Muscle of back (tissue), 11 donors: ENCODE measurements around the gene UVRAG. TPM values are rescaled to one million over a fixed set of nuclear protein-coding genes. Genes with fewer than 3 reads are reported as not detected.
"Not testable (repeated sequence)": the region's sequence is repeated elsewhere in the genome, so short reads cannot be mapped to it uniquely, and the experiment has no call there.

Experiments used
- DNase-seq, 3 donors: peaks; one replicate each; pipeline versions ENCODE4 v3.0.0 to v3.0.0-alpha.2; 2013
- polyA plus RNA-seq, 10 donors: library from polyadenylated mRNA; unstranded; fragments of 120-200 nt; gene quantifications; one replicate each; pipeline ENCODE4 v1.2.1, GENCODE V29; 2013; ENCODE audit not compliant: insufficient read length in 10 of 10

Gene UVRAG
- polyA plus RNA-seq, 10 donors: 7.6 to 11.1 (median 9.7) TPM

DNA sequence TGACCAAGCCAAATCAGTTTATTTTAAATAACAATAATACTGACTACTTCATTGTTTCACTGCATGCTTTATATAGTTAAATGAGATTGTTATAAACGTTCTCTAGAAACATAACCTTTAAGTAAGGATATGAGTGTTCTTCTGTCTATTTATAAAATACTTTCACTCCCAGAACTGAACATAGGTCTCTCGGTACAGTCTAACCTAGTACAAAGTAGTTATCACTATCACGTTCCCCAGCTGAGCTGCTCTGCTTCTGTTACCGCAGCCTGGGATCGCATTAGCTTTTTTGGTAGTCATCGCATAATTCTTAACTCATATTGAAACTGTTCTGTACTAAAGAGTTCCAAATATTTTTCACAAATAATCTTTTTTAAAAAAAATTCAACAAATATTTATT is 247.7 kb downstream of the UVRAG start:
- no peak for DNase-seq

DNA sequence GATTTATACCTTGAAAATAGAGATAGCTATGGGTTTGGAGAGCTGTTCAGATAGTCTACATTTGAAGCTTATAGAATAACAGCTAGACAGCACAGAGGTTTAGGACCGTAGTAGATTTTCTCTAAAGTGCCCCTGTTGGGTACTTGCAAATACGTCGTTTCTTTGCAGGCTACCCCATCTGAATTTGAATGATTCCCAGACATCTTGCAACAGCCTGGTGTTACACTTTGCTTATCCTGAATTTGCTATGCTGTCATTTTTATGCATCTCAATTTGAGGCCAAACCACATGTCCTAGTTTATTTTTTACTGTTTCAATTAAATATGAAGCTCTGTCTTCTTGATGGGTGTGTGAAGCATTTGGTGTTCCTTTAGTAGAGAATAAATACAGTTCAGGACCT is 249.2 kb downstream of the UVRAG start:
- DNase-seq: no peak

DNA sequence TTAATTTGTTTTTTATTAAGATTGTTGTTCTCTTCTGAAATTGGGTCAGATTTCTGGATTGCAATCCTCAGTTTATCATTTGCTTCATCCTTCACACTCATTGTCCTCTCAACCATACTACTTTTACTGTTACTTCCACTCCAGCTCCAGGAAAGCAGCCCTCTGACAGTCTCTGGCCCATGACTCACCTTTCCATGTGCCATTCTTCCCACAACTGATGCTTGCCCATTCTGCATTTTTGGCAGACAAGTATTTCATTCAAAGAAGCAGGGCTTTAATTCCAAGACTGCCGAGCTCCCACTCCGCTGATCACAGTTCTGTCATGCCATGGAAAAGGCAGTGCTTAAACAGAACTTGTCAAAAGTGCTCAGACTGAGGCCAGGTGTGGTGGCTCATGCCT is 252.1 kb downstream of the UVRAG start:
- DNase-seq: no peak

DNA sequence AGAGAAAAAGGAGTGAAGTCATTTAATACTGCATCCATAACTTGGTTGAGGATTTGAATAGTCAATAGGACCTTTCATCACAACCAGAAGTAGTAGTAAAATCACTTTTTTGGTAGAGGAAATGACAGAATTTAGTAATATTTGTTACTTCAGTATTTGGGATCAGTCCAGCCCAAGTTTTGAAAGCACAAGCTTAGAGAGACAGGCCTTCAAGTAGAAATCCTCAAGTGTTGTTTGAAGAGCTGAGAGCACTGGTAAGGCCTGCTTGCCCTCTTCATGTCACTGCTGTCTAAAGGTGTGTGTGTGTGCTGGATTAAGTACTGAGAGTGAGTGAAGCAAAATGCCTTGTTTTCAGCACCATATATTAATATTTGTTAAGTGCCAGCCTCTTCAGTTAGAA is 254.0 kb downstream of the UVRAG start:
- DNase-seq: no peak

DNA sequence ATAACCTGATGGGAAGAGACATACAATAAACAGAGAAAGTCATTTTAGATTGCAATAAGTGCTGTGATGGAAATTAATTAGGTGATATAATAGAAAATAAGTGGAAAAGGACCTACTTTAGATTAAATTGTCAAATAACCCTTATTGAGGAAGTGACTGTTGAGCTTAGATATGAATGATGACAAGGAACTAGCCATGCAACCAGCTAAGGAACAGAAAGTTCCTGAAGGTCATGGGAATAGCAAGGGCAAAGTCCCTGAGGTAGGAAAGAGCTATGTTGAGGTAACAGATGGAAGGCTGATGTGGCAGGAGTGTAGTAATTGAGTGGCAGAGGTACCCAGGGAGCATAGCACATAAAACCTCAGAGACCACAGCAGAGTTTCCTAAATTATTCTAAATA is 256.1 kb downstream of the UVRAG start:
- DNase-seq: no peak

DNA sequence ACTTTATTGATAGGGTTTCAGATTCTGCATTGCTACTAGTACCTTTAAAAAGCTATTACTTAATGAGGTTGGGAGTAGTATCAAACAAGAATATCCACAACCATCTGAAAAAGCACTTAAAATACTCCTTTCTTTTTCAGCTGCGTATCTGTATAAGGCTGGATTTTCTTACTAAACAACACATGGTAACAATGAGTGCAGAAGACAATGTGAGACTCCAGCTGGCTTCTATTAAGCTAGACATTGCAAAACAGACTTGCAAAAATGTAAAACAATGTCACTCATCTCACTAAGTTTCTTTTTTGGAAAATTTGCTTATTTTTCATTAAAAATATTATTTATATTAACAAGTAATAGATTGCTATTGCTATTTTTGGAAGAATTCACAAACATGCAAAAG is 258.7 kb downstream of the UVRAG start:
- peak; percentile 67 to 83 (median 74) for DNase-seq

DNA sequence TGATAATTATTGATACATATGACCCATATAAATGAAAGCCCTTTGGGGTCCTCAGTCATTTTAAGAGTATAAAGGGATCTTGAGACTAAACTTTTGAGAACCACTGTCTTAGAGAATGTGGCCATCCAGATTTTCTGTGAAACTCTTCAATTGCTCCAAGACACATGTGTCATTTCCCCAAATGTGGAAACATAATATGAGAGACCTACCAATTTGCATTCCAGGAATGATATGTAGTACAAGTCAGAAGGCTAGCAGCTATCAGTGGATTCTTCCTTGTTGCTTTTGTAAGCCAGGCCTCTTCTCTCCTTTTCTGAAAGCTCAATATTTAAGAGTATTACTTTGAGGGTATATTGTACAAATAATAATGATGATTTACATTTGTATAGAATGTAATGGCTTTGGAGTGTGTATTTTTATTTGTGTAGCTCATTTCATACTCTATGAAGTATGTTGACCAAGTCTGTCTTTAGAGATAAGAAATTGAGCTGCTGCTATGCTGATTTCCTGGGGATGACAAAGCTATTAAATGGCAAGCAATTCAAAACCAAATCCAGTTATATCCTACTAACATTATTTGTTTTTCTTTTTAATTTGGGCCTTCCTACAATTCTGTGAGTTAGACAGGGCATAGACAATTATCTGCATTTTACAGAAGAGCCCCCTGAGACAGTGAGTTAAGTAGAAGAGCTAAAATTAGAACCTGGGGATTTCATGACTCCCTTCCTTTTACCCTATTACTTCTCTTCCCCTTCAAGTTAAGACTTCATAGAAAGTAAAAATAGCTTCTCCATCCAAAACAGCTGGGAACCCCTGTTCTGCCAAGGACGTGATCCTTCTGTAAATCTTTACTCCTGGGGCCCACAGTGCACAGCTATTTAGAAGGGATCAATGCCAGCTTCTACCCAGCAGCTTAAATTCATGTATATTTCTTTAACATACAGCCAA is 259.4 kb downstream of the UVRAG start:
- DNase-seq: peak; percentile 50 to 73 (median 59)

DNA sequence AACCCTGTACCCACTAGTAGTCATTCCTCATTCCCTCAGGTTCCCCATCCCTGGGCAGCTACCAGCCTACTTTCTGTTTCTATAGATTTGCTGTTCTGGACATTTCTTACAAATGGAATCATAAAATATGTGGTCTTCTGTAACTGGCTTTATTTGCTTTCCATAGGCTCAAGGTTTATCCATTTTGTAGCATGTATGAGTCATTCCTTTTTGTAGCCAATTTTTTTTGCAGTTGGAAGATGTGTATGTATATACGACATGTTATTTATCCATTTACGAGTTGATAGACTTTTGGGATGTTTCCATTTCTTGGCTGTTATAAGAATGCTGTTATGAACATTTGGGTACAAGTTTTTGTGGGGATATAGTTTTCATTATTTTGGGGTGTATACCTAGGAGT is 260.7 kb downstream of the UVRAG start:
- DNase-seq: peak in 2 of 3 donors; percentile 22 to 46

DNA sequence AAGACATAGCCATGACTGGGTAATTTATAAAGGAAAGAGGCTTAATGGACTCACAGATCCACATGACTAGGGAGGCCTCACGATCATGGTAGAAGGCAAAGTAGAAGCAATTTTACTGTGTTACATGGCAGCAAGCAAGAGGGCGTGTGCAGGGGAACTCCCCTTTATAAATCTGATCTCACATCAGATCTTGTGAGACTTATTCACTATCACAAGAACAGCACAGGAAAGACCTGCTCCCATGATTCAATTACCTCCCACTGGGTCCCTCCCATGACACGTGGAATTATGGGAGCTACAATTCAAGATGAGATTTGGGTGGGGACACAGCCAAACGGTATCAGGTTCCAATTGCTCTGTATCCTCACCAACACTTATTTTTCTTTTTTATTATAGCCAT is 261.2 kb downstream of the UVRAG start:
- not testable (repeated sequence) for DNase-seq

DNA sequence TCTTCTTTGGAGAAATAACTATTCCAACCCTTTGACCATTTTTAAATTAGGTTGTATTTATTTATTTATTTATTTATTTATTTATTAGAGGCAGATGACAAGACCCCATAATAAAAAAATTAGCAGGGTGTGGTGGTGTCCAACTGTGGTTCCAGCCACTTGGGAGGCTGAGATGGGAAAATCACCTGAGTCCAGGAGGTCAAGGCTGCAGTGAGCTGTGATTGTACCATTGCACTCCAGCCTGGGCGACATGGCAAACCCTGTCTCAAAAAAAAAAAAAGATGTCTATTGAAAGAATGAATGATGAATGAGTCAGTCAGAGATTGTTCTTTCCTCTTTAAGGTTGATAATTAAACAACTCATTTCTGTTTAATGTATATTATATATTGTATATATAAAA is 261.7 kb downstream of the UVRAG start:
- DNase-seq: no peak

DNA sequence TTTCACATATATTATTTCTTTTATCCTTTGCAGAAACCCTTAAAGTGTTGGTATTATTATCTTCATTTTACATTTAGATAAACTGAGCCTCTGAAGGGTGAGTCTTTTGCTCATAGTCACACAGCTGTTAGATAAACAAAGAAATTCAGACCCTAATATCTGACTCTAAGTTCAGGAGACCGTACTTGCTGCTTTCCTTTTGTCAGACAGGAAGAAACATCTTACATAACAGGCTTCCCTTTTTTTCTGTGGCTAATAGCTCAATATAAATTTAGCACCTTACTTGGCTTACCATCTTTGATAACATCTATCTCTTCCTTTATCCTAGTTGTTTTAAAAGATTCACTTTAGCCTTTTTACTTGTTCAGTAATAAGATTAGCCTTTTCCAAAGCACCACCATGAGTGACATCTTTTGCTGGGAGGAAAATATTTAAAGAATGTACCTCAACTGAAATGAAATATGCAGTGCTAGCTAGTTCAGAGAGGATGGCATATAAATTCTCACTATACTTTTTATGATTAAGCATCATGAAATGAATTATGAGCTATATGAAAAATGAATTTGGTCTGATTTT is 262.7 kb downstream of the UVRAG start:
- no peak for DNase-seq

DNA sequence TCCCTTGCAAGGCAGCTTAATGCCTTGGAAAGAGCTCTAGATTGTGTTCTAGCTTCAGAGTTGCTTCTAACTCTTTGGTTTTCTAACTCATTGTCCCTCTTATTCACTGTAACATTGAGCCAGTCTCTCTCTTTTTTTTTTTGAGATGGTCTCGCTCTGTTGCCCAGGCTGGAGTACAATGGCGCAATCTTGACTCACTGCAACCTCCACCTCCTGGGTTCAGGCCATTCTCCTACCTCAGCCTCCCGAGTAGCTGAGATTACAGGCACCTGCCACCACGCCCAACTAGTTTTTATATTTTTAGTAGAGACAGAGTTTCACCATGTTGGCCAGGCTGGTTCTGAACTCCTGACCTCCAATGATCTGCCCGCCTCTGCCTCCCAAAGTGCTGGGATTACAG is 266.1 kb downstream of the UVRAG start:
- DNase-seq: not testable (repeated sequence)

DNA sequence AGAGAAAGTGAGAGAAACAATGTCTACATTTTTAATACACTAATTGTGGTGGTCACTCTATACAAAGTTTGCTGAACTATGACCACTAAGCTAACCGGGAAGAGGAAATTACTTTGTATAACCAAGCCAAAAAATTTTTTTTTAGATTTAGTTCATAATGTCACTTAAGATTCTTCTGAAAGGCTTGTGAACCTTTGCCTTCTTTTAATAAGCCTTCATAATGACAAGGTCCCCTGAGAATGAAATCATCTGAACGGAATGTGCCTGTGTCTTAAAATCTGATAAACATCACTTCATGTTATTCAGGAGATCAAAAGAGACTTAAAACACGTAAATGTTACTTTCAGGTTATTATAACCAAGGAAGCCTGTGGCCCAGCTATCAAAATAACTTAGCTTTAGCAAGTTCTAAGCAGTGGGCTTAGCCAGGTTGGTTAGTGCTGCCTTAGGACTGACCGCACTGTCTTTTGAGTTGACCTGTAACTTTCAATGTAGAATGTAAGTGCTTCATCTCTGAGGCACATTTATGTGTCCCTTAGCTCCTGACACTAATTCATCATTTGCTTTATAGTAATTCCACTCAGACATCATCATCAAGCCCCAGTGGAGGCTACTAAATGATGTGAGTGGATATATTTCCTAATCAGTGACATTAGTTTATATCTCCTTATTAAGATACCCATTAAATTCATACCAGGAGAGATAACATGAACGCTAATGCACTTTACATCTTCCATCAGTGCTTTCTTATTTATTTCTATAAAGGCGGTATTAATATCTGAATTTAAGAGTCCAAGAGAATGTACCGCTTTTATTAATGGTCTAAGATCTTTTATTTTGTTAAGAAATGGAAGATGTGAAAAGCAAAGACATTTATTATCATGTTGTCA is 268.8 kb downstream of the UVRAG start:
- no peak for DNase-seq

DNA sequence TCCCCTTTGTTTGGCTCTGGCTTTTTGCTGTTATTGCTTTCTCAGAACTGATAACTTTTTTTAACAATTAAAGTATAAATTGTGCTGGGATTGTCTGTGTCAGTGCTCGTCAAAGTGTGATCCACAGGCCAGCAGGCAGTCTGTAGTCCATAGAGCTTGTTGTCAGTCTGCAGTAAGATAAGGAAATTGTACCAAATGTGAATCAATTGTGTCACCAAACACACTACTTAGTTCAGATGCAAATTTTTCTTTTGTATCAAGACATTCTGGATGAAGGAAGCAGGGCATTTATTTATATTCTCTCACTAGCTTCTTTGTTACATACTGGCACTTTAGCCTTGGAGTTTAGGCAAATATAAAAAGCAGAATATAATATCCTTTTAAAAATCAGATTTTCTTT is 270.3 kb downstream of the UVRAG start:
- no peak for DNase-seq

DNA sequence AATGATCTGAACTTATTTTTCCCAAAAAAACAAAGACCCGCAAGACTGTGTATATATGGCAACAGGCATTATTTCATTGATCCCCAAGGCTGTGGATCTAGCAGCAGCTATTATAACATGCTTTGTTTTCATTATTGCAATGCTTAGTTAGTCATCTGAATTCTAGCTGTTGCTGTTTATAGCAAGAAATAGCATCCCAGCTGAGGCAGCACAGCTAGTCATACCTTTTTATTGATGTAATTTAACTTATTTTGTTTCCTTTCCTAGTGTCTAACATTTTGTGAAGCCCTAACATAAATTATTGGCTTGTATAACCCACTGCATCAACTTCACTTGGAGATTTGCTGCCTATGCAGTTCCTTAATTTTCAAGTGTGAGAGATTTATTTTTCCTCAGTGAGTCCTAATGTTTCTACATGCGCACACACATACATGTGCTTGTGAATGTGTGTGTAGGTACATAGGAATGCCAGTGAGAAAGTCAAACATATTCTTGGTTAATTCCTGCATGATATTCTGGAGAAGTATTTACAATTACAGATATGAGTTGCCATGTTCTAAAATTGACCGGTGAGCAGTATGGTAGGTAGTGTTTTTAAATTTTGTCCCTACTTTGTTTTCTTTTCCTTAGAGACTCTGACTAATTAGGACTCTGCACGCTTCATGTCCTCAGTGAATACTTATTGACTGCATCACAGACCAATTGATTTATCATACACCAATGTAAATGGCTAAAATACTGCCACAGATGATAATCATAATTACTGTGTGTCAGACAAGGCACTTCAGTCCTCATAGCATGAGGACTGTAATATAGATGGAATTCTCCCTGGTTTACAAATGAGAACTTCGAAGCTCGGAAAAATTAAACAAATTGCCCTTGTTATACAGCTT is 272.0 kb downstream of the UVRAG start:
- no peak for DNase-seq

DNA sequence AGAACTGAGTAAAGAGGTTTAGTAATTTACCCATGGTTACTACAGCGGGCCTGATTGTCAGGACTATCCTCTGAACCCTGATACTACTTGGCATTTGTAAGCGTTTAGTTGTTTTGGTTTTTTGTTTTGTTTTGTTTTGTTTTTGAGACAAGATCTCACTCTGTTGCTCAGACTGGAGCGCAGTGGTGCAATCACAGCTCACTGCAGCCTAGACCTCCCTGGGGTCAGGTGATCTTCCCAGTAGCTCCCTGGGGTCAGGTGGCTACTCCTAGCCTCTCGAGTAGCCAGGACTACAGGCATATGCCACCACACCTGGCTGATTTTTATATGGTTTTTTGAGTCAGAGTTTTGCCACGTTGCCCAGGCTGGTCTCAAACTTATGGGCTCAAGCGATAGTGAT is 272.7 kb downstream of the UVRAG start:
- no peak for DNase-seq

DNA sequence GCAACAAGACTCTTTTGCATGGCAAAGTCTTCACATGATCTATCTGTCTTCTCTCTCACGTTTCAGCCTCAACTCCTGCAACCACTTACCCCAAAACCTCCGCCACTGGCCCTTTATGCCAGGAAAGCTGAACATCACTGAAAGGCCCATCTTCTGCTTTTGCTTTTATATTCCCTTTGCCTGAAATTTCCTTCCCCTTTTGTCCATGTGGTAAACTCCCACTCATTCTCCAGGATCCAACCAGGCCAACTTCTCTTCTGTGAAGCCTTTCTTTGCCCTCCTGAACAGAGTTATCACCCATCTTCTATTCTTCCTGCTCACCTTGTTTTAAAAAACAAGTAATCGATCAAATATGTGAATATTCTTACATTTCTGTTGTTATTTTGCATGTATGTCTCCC is 273.5 kb downstream of the UVRAG start:
- no peak for DNase-seq

DNA sequence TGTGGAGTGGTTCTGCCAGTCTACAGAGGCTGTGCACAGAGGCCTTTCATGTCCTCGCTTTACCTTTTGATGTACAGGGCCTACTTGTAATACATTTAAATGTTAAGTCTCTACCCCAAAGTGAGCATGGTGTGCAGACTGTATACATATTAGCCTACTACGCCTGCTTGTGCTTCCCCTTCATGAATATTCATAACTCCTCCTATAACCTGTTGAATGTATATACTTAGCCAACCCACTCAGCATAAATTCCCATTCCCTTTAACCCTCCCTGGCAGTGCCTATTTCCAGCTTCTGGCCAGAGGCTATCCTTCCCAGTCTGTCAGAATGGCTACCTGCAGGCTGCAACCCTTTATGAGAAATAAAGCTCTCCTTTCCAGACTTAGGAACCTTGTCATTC is 275.2 kb downstream of the UVRAG start:
- DNase-seq: no peak

DNA sequence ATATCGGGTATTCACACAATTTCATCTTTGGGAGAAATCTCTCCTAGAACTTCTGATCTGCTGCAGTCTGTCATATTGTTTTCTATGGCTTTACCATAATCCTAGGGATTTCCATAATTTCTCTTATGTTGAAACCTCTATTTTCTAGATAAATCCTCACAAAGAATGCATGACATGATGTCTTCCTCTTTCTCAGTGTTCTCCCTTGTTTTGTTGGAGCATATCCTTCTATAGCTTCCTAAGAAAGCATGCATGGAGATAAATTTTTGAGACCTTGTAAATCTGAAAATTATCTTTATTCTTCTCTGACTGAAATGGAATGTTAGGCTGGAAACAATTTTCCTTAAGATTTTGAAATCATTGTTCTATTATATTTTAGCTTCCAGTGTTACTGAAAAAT is 275.8 kb downstream of the UVRAG start:
- DNase-seq: no peak

DNA sequence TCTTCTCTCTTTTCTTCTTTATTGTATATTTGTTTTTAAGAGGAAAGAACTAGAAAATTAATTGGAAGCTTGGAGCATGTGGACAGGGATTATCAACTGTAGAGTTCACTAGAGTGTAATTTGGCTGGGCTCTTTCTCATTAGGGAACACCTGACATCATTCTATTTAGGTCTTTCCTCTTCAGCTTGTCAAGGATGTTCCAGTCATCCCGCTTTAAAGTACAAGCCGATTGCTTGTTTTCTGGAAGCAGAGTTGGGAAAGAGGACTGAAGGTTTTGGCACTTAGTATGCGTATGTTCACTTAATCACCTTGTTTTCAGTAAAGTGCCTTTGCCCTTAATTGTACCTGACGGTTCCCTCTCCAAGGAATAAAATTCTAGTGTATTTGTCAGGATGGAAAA is 279.7 kb downstream of the UVRAG start:
- no peak for DNase-seq

DNA sequence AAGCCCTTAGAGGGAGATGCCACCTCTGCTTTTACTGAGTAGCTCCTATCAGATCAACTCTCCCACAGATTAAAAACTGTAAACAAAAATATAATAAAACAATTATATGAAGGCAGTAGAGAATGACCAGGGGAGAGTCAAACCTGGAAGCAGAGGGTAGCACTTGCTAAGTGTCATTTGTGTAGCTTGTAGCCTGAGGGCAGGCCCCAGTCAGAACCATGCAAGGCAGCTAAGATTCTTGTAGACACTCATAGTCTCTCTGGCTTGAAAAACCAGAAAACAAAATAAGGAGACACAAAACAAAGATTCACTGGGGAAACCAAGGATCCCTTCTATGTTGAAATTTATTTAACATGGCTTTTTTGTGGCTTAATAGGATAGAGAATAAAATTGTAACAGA is 280.9 kb downstream of the UVRAG start:
- no peak for DNase-seq
